Vagina (tissue), 2 donors: ENCODE measurements around the gene FLRT3.

Experiments
- POLR2A ChIP-seq, 2 donors: fragments of 450-650 bp; IDR thresholded peaks; one replicate each; pipeline ENCODE4 v1.6.1; 2017; ENCODE audit warnings: antibody characterized with exemption in 2 of 2, mild to moderate bottlenecking in 2 of 2, moderate library complexity in 2 of 2
- POLR2AphosphoS5 ChIP-seq, 2 donors: sonication (generic); formaldehyde crosslinking; IDR thresholded peaks; one replicate each; pipeline ENCODE4 v1.9.0; 2017; ENCODE audit warnings: antibody characterized with exemption in 2 of 2, mild to moderate bottlenecking in 2 of 2, low read depth in 1 of 2; ENCODE audit not compliant: insufficient read depth in 1 of 2
- TF ChIP-seq, protein P1 (sequence below), 3 experiments: fragments of 450-650 bp in 2 of 3; fragments of 200-600 bp in 1 of 3; sonication (generic) in 1 of 3; IDR thresholded peaks; one replicate each; pipeline ENCODE4 v1.5.1; 2017 to 2019; ENCODE audit warnings: antibody characterized with exemption in 3 of 3, mild to moderate bottlenecking in 2 of 3, moderate library complexity in 2 of 3

DNA sequence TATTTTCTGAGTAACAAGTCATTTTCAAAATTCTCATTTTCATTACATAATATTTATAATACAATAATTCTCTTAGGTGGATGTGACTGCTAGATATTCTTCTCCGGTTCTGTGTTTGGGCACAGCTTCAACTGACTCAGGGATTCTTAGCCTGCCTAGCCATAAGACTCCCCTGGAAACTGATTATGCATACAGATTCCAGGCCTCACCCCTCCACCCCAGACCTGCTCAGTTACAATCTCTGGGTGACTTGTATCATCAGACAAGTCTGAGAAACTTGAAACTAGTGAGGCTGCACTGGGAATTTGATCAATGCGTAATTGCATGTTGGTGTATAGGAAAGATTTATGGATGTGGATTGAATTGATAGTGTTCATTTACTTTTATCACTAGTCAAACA lies 25.4 kb downstream of the FLRT3 start:
- TF ChIP-seq, protein P1, sequence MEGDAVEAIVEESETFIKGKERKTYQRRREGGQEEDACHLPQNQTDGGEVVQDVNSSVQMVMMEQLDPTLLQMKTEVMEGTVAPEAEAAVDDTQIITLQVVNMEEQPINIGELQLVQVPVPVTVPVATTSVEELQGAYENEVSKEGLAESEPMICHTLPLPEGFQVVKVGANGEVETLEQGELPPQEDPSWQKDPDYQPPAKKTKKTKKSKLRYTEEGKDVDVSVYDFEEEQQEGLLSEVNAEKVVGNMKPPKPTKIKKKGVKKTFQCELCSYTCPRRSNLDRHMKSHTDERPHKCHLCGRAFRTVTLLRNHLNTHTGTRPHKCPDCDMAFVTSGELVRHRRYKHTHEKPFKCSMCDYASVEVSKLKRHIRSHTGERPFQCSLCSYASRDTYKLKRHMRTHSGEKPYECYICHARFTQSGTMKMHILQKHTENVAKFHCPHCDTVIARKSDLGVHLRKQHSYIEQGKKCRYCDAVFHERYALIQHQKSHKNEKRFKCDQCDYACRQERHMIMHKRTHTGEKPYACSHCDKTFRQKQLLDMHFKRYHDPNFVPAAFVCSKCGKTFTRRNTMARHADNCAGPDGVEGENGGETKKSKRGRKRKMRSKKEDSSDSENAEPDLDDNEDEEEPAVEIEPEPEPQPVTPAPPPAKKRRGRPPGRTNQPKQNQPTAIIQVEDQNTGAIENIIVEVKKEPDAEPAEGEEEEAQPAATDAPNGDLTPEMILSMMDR (IDR thresholded peaks at IDR 0.05), result no peak
- TF ChIP-seq POLR2A (IDR thresholded peaks at IDR 0.05), result no peak
- no peak for TF ChIP-seq POLR2AphosphoS5 (IDR thresholded peaks at IDR 0.05; ENCODE audit: insufficient read depth in 1 of 2, low read depth in 1 of 2)
